AG10803 (cell line): ENCODE data around the gene SMTNL1.

ENCODE experiments used
- DNase-seq: peaks from one replicate; pipeline ENCODE4 v3.0.0; 2010; ENCODE audit warnings: low read depth
- H3K4me3 ChIP-seq: 2 replicates; pipeline ENCODE4 v1.5.1; 2011; ENCODE audit warnings: mild to moderate bottlenecking, low read length, control low read depth
- CTCF ChIP-seq: conservative IDR thresholded peaks from 2 replicates; pipeline ENCODE4 v1.5.1; 2011; ENCODE audit warnings: mild to moderate bottlenecking, low read length, control low read depth, inconsistent platforms

The SMTNL1 gene

DNA sequence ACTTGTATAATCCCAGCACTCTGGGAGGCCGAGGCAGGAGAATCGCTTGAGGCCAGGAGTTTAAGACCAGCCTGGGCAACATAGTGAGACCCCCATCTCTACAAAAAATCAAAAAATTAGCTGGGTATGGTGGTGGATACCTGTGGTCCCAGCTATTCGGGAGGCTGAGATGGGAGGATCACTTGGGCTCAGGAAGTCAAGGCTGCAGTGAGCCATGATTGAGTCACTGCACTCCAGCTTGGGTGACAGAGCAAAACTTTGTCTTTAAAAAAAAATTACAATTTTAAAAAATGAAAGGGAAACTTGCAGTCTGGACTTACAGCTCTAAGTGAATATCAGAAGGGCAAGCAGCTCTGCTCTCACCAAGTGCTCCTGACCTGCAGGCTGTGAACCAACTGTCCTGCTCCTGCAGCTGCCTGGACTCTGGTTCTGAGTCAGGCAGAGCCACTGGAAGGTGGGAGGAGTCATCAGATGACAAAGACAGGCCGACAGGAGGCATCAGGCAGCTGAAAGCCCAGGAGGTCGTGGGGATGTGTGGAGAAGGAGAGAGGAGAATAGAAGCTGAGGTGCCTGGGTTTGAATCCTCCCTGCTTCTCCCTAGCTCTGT is 9.6 kb downstream of the SMTNL1 start:
- peak; percentile 25 for DNase-seq
- no peak overlapping the region for H3K4me3 ChIP-seq
- peak; percentile 23 for TF ChIP-seq CTCF

DNA sequence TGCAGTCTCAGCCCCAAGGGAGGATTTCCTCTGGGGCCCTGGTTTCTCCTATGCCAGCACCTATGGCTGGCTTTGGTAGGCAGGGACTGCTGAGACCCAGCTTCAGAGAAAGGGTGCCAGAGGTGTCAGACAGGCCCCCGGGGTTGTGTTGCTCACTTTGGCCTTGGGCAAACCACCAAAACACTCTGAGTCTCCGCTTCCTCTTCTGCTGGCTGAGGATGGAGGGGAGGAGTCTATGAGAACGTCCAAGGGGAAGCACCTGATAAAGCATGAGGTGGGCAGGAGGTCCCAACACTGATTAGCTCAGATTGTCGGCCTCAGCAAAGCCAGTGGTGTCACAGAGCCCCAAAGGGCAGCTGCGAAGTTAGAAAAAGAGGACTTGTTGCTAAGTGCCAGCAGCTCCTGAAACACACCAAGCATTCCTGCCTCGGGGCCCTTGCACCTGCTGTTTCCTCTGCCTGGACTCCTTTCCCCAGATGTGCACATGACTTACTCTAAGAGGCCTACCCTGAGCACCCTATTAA is 10.5 kb downstream of the SMTNL1 start:
- DNase-seq, result no peak
- H3K4me3 ChIP-seq, result no peak overlapping the region
- no peak for TF ChIP-seq CTCF

GRCh38 chr11:57549983-57550382 is 12.6 kb downstream of the SMTNL1 start:
- DNase-seq, result no peak
- no peak overlapping the region for H3K4me3 ChIP-seq
- no peak for TF ChIP-seq CTCF

- H3K4me3 ChIP-seq, result no peak overlapping the region
- TF ChIP-seq CTCF, result no peak
- no peak for DNase-seq
Measured at GRCh38 chr11:57551941-57552340, 14.5 kb downstream of the SMTNL1 start.

DNA sequence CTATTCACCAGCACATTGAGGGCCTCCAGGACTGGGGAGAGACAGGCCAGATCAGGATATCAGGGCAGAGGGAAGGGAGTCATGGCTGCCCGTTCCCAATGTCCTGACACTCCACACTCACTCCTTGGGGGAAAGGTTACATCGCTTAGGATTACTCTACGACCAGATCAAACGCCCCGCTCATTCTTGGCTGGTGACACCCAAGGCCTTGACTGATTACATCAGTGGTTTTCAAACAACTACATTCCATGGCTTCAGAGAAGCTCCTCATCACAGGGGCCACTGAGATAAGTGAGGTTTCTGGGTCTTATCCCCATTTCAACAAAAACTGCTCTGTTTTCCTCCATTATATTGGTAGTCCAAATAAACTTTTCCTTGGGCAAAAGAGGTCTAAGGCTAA is 15.1 kb downstream of the SMTNL1 start:
- TF ChIP-seq CTCF, result no peak
- H3K4me3 ChIP-seq, result no peak overlapping the region
- no peak for DNase-seq

- no peak for TF ChIP-seq CTCF
- no peak overlapping the region for H3K4me3 ChIP-seq
Measured at GRCh38 chr11:57555393-57555792, 18.0 kb downstream of the SMTNL1 start.

DNA sequence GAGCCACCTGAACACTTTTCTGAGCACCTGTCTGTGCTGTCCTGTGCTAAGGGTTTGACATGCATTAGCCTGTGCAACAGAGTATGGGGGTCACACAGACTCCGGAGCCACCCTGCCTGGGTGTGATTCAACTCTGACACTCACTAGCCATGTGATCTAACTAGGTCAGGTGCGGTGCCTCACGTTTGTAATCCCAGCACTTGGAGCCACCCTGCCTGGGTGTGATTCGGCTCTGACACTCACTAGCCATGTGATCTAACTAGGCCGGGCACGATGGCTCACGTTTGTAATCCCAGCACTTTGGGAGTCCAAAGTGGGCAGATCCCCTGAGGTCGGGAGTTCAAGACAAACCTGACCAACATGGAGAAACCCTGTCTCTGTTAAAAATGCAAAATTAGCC is 18.6 kb downstream of the SMTNL1 start:
- no peak overlapping the region for H3K4me3 ChIP-seq
- no peak for TF ChIP-seq CTCF
- no peak for DNase-seq

More at GRCh38 chr11:57555393-57555792, 18.0 kb downstream of the SMTNL1 start:
- DNase-seq, result no peak
